KMS-11 (cell line): ENCODE measurements around the gene VAV3.

Experiments
- H2AFZ ChIP-seq: fragments of 200-600 bp; sonication (generic); 2 replicates; pipeline ENCODE4 v1.6.1; 2016; ENCODE audit warnings: antibody characterized with exemption, mixed run types, low read depth
- H3K27ac ChIP-seq: fragments of 200-600 bp; sonication (generic); 2 replicates; pipeline ENCODE4 v1.6.1; 2016; ENCODE audit warnings: mild to moderate bottlenecking, mixed run types
- H3K27me3 ChIP-seq: fragments of 200-600 bp; sonication (generic); 2 replicates; pipeline ENCODE4 v1.6.1; 2017; ENCODE audit warnings: mild to moderate bottlenecking, low read depth, mixed run types, moderate library complexity; ENCODE audit not compliant: insufficient read depth
- H3K36me3 ChIP-seq: fragments of 200-600 bp; sonication (generic); 2 replicates; pipeline ENCODE4 v1.6.1; 2017; ENCODE audit warnings: mild to moderate bottlenecking, mixed run types; ENCODE audit not compliant: insufficient read depth
- H3K4me1 ChIP-seq: fragments of 200-600 bp; sonication (generic); 2 replicates; pipeline ENCODE4 v1.6.1; 2016; ENCODE audit warnings: mild to moderate bottlenecking, low read depth, mixed run types; ENCODE audit not compliant: poor library complexity, severe bottlenecking
- H3K4me2 ChIP-seq: fragments of 200-600 bp; sonication (generic); 2 replicates; pipeline ENCODE4 v1.7.0; 2016; ENCODE audit warnings: mild to moderate bottlenecking, mixed run types
- H3K4me3 ChIP-seq: fragments of 200-600 bp; sonication (generic); IDR thresholded peaks from 2 replicates; pipeline ENCODE4 v1.6.1; 2017; ENCODE audit warnings: low read depth, low read length, mixed read lengths; ENCODE audit not compliant: insufficient read depth
- H3K79me2 ChIP-seq: fragments of 200-600 bp; sonication (generic); 2 replicates; pipeline ENCODE4 v1.6.1; 2016; ENCODE audit warnings: low read depth, mixed run types; ENCODE audit not compliant: insufficient read depth
- H3K9ac ChIP-seq: fragments of 200-600 bp; sonication (generic); 2 replicates; pipeline ENCODE4 v1.6.1; 2016; ENCODE audit warnings: mild to moderate bottlenecking, mixed run types
- H4K20me1 ChIP-seq: fragments of 200-600 bp; sonication (generic); 2 replicates; pipeline ENCODE4 v1.6.1; 2016; ENCODE audit warnings: mild to moderate bottlenecking, mixed run types; ENCODE audit not compliant: insufficient read depth
- CTCF ChIP-seq: fragments of 200-600 bp; sonication (generic); conservative IDR thresholded peaks from 2 replicates; pipeline ENCODE4 v1.6.1; 2017; ENCODE audit warnings: low read depth, mild to moderate bottlenecking, antibody characterized with exemption, low read length, moderate library complexity, mixed read lengths

VAV3 gene

GRCh38 chr1:107793896-107794453 is 171.0 kb downstream of the VAV3 start:
- H4K20me1 ChIP-seq = no peaks in the 10 kb centered on the region
- H3K36me3 ChIP-seq = no peaks in the 10 kb centered on the region
- H3K27ac ChIP-seq = no peak overlapping the region
- peaks cover 21% of the 10 kb centered on the region for H3K4me1 ChIP-seq
- no peak for TF ChIP-seq CTCF
- no peaks in the 10 kb centered on the region for H3K27me3 ChIP-seq
- no peak overlapping the region for H3K4me3 ChIP-seq
- no peak overlapping the region for H2AFZ ChIP-seq
- no peaks in the 10 kb centered on the region for H3K79me2 ChIP-seq
- H3K9ac ChIP-seq = no peak overlapping the region
- no peak overlapping the region for H3K4me2 ChIP-seq

GRCh38 chr1:107791348-107791747 is 173.6 kb downstream of the VAV3 start:
- no peak for TF ChIP-seq CTCF
- Histone ChIP-seq H3K4me2 (no peak overlapping the region), H4K20me1 (no peaks in the 10 kb centered on the region), H3K4me1 (peaks cover 16% of the 10 kb centered on the region), H3K79me2 (no peaks in the 10 kb centered on the region), H3K4me3 (no peak overlapping the region), H2AFZ (no peak overlapping the region), H3K27ac (no peak overlapping the region), H3K27me3 (no peaks in the 10 kb centered on the region), H3K36me3 (no peaks in the 10 kb centered on the region), H3K9ac (no peak overlapping the region)

GRCh38 chr1:107789817-107790524 is 175.0 kb downstream of the VAV3 start:
- Histone ChIP-seq H3K36me3 (no peaks in the 10 kb centered on the region), H3K79me2 (no peaks in the 10 kb centered on the region), H2AFZ (no peak overlapping the region), H3K27ac (no peak overlapping the region), H3K27me3 (no peaks in the 10 kb centered on the region), H4K20me1 (no peaks in the 10 kb centered on the region), H3K4me1 (peaks cover 2% of the 10 kb centered on the region), H3K9ac (no peak overlapping the region), H3K4me2 (no peak overlapping the region), H3K4me3 (no peak overlapping the region)
- no peak for TF ChIP-seq CTCF

- Histone ChIP-seq H2AFZ (no peak overlapping the region), H3K36me3 (no peaks in the 10 kb centered on the region), H3K79me2 (no peaks in the 10 kb centered on the region), H3K27ac (no peak overlapping the region), H4K20me1 (no peaks in the 10 kb centered on the region), H3K4me3 (no peak overlapping the region), H3K27me3 (no peaks in the 10 kb centered on the region), H3K4me1 (no peaks in the 10 kb centered on the region), H3K9ac (no peak overlapping the region), H3K4me2 (no peak overlapping the region)
- no peak for TF ChIP-seq CTCF
Observed at GRCh38 chr1:107788206-107789202, 176.5 kb downstream of the VAV3 start.
